K562 (cell line): ENCODE measurements around the gene PI4KA. TPM values are rescaled to one million over a fixed set of nuclear protein-coding genes. Genes with fewer than 3 reads are reported as not detected.

Experiments used
- ATAC-seq: fragments of 200-7000 bp; cut with Tn5 transposase; 3 replicates; pipeline ENCODE4 v1.9.1; 2020; ENCODE audit warnings: moderate library complexity
- BruUV-seq: library from RNA; stranded (reverse); fragments of 400-500 nt; replicated peaks from 2 replicates; lab custom pipeline; 2021; lab: Mats Ljungman, UMichigan
- CTCF ChIA-PET: fragments of 300-600 bp; formaldehyde crosslinking; extraction: SDS; loops from one replicate; lab custom pipeline; 2021; ENCODE audit warnings: low intra/inter-chr PET ratio; lab: Yijun Ruan, JAX
- POLR2A ChIA-PET: fragments of 300-600, 350-650 bp; sonication (Branson Sonifier 250); formaldehyde crosslinking; extraction: SDS; loops from one replicate; lab custom pipeline; 2021; ENCODE audit warnings: antibody characterized with exemption, inconsistent platforms; lab: Yijun Ruan, JAX
- DNase-seq, 4 experiments: peaks; one replicate each; pipeline versions ENCODE4 v3.0.0 to v3.0.0-alpha.2; 2011 to 2018; ENCODE audit warnings: low spot score in 3 of 4, mixed read lengths in 3 of 4; ENCODE audit errors: extremely low read depth in 1 of 4
- FAIRE-seq: peaks from 2 replicates; lab custom pipeline; 2011; peaks lifted over from hg19 to GRCh38; lab: Jason Lieb, UNC
- H2AFZ ChIP-seq: 2 replicates; pipeline ENCODE4 v1.6.0; 2011; ENCODE audit warnings: low read depth, low read length, control low read depth, inconsistent platforms
- H3K27ac ChIP-seq: fragments of 200-600 bp; 3 replicates; pipeline ENCODE4 v1.8.0; 2011; ENCODE audit warnings: low read depth, mild to moderate bottlenecking, control low read depth, inconsistent platforms, low read length, moderate library complexity, mixed read lengths; ENCODE audit errors: extremely low read depth
- H3K27me3 ChIP-seq, 2 experiments: fragments of 300-600 bp in 1 of 2; 2 replicates in 1 of 2; 3 replicates in 1 of 2; pipeline versions ENCODE4 v1.6.0 to v1.8.0; 2011; ENCODE audit warnings: inconsistent platforms in 2 of 2, low read length in 2 of 2, mild to moderate bottlenecking in 1 of 2, mixed read lengths in 1 of 2, moderate library complexity in 1 of 2; ENCODE audit not compliant: control insufficient read depth in 2 of 2, insufficient read depth in 2 of 2
- H3K36me3 ChIP-seq: fragments of 300-600 bp; 3 replicates; pipeline ENCODE4 v1.8.0; 2011; ENCODE audit warnings: mild to moderate bottlenecking, low read length, inconsistent platforms; ENCODE audit not compliant: control insufficient read depth, insufficient read depth
- H3K4me1 ChIP-seq, 2 experiments: fragments of 200-600 bp in 1 of 2; replicated peaks in 1 of 2; 2 replicates in 1 of 2; 3 replicates in 1 of 2; pipeline versions ENCODE4 v1.5.1 to v1.8.0; 2011; ENCODE audit warnings: inconsistent platforms in 2 of 2, low read length in 2 of 2, mild to moderate bottlenecking in 1 of 2, mixed read lengths in 1 of 2, moderate library complexity in 1 of 2; ENCODE audit not compliant: control insufficient read depth in 2 of 2, insufficient read depth in 2 of 2
- H3K4me2 ChIP-seq: 2 replicates; pipeline ENCODE4 v1.6.1; 2011; ENCODE audit warnings: low read length, control low read depth, inconsistent platforms, mixed read lengths; ENCODE audit not compliant: insufficient read depth
- H3K4me3 ChIP-seq: fragments of 200-600 bp; sonication (generic), shearing (Covaris generic); 2 replicates; pipeline ENCODE4 v1.5.1; 2016; ENCODE audit warnings: control low read depth, inconsistent platforms
- H3K79me2 ChIP-seq: fragments of 200-600 bp; 3 replicates; pipeline ENCODE4 v1.8.0; 2011; ENCODE audit warnings: low read length, inconsistent platforms; ENCODE audit not compliant: control insufficient read depth, insufficient read depth
- H3K9ac ChIP-seq, 2 experiments: 2 replicates each; pipeline versions ENCODE4 v1.6.0 to v1.6.1; 2011; ENCODE audit warnings: low read depth in 2 of 2, low read length in 2 of 2, control low read depth in 1 of 2, inconsistent platforms in 1 of 2, mild to moderate bottlenecking in 1 of 2, mixed read lengths in 1 of 2; ENCODE audit not compliant: insufficient read depth in 1 of 2
- H3K9me1 ChIP-seq: one replicate; pipeline ENCODE4 v1.6.0; 2011; ENCODE audit warnings: inconsistent platforms, mild to moderate bottlenecking, low read length, moderate library complexity; ENCODE audit not compliant: control insufficient read depth, insufficient read depth
- H3K9me3 ChIP-seq: replicated peaks from 2 replicates; pipeline ENCODE4 v1.5.1; 2011; ENCODE audit warnings: low read depth, low read length, inconsistent platforms; ENCODE audit not compliant: control insufficient read depth, insufficient read depth
- H4K20me1 ChIP-seq: replicated peaks from 2 replicates; pipeline ENCODE4 v1.6.1; 2011; ENCODE audit warnings: low read length, inconsistent platforms, mixed read lengths; ENCODE audit not compliant: control insufficient read depth, insufficient read depth
- ARHGAP35 ChIP-seq: fragments of 450-650 bp; IDR thresholded peaks from 2 replicates; pipeline ENCODE4 v1.6.1; 2018; ENCODE audit not compliant: partially characterized antibody
- CBX3 ChIP-seq, 2 experiments: IDR thresholded peaks; 1 replicate in 1 of 2; 2 replicates in 1 of 2; pipeline ENCODE4 v1.6.1; 2012; ENCODE audit warnings: inconsistent platforms in 2 of 2, low read length in 2 of 2, borderline replicate concordance in 1 of 2, control low read depth in 1 of 2
- CHD1 ChIP-seq: fragments of 200-600 bp; sonication (generic); IDR thresholded peaks from one replicate; pipeline ENCODE4 v1.6.1; 2012; ENCODE audit warnings: mild to moderate bottlenecking, moderate library complexity, low read length, inconsistent platforms
- GATA2 ChIP-seq: sonication (generic); formaldehyde crosslinking; IDR thresholded peaks from 2 replicates; pipeline ENCODE4 v1.4.0; 2020; ENCODE audit warnings: mild to moderate bottlenecking, missing genetic modification reagents
- MED1 ChIP-seq: sonication (generic); formaldehyde crosslinking; IDR thresholded peaks from 2 replicates; pipeline ENCODE4 v1.8.1; 2023; ENCODE audit warnings: missing genetic modification reagents, borderline replicate concordance
- NCOR1 ChIP-seq: fragments of 450-650 bp; IDR thresholded peaks from 2 replicates; pipeline ENCODE4 v1.6.1; 2016; ENCODE audit warnings: mild to moderate bottlenecking, moderate library complexity
- NELFE ChIP-seq: IDR thresholded peaks from 2 replicates; pipeline ENCODE4 v1.6.1; 2011; ENCODE audit warnings: mild to moderate bottlenecking; ENCODE audit not compliant: insufficient read depth, insufficient read length
- PHF8 ChIP-seq: fragments of 200-600 bp; sonication (generic); IDR thresholded peaks from 2 replicates; pipeline ENCODE4 v1.6.1; 2012; ENCODE audit warnings: mixed run types, mild to moderate bottlenecking, inconsistent platforms, low read length, moderate library complexity, borderline replicate concordance
- SRSF9 ChIP-seq: fragments of 200-400 bp; formaldehyde crosslinking; IDR thresholded peaks from 2 replicates; pipeline ENCODE4 v1.6.1; 2017; ENCODE audit warnings: low read depth, low read length, borderline replicate concordance
- TSC22D4 ChIP-seq: fragments of 450-650 bp; IDR thresholded peaks from 2 replicates; pipeline ENCODE4 v1.6.1; 2016; ENCODE audit warnings: missing genetic modification characterization, missing biosample characterization, control low read depth
- ZC3H4 ChIP-seq: sonication (generic); formaldehyde crosslinking; IDR thresholded peaks from 2 replicates; pipeline ENCODE4 v1.9.0; 2021; ENCODE audit warnings: missing genetic modification reagents, borderline replicate concordance
- ZNF12 ChIP-seq: sonication (generic); formaldehyde crosslinking; IDR thresholded peaks from 2 replicates; pipeline ENCODE4 v1.4.0; 2020; ENCODE audit warnings: mild to moderate bottlenecking, missing genetic modification reagents
- ZNF212 ChIP-seq: fragments of 450-650 bp; formaldehyde crosslinking; IDR thresholded peaks from 2 replicates; pipeline ENCODE4 v1.4.0; 2020; ENCODE audit warnings: mild to moderate bottlenecking
- ZNF436 ChIP-seq: fragments of 250-450, 450-650 bp; sonication (Bioruptor Pico); formaldehyde crosslinking; IDR thresholded peaks from 2 replicates; pipeline ENCODE4 v1.7.0; 2020; ENCODE audit warnings: mild to moderate bottlenecking
- ZNF668 ChIP-seq: fragments of 250-450 bp; sonication (Bioruptor Pico); IDR thresholded peaks from 2 replicates; pipeline ENCODE4 v1.8.0; 2022; ENCODE audit warnings: mild to moderate bottlenecking, inconsistent platforms
- WGBS: fragments of 100-300 bp; shearing (Covaris generic); methylation state at CpG from one replicate; pipeline ENCODE4 v1.1.6; 2016; ENCODE audit warnings: low coverage, mixed read lengths; ENCODE audit not compliant: insufficient coverage; ENCODE audit errors: missing lambda C conversion rate; 5-methylcytosine and 5-hydroxymethylcytosine counted together
- in situ Hi-C: fragments of 300-500 bp; cut with MboI; formaldehyde crosslinking; loops from 4 replicates; pipeline ENCODE4 v1.15.0; 2018; ENCODE audit warnings: inconsistent platforms, mixed read lengths
- intact Hi-C: fragments of 100-400 bp; cut with micrococcal nuclease; formaldehyde crosslinking; loops from 2 replicates; pipeline ENCODE4 v1.14.2; 2022
- polyA plus RNA-seq, 8 experiments: library from polyadenylated mRNA; depleted of rRNA in 4 of 8; stranded (reverse) in 5 of 8; unstranded in 3 of 8; fragments of >200 nt; fragmentation: Nextera tagmentation in 2 of 8; fragmentation: Illumina TruSeq in 1 of 8; extraction: Ambion mirVana in 2 of 8; extraction: Trizol in 1 of 8; gene quantifications; 2 replicates each; pipeline versions ENCODE4 v1.2.1 to v1.2.3, GENCODE V29; 2011 to 2014; ENCODE audit warnings: inconsistent platforms in 1 of 8, missing spikeins in 1 of 8
- total RNA-seq, 7 experiments: library from RNA; depleted of rRNA in 6 of 7; stranded (reverse); fragments of >200 nt in 6 of 7; fragmentation: Illumina TruSeq in 2 of 7; extraction: Trizol in 2 of 7; gene quantifications; 2 replicates each; pipeline versions ENCODE4 v1.2.1 to v1.2.3, GENCODE V29; 2011 to 2021; ENCODE audit warnings: low replicate concordance in 1 of 7
- TF ChIP-seq, protein P1 (sequence below): sonication (generic); formaldehyde crosslinking; IDR thresholded peaks from 2 replicates; pipeline ENCODE4 v1.8.0; 2022; ENCODE audit warnings: missing genetic modification reagents, mild to moderate bottlenecking, borderline replicate concordance
- TF ChIP-seq, protein P2 (sequence below): sonication (generic); formaldehyde crosslinking; IDR thresholded peaks from 2 replicates; pipeline ENCODE4 v1.8.1; 2023; ENCODE audit warnings: mild to moderate bottlenecking, missing genetic modification reagents
- TF ChIP-seq, protein P3 (sequence below): sonication (generic); formaldehyde crosslinking; IDR thresholded peaks from 2 replicates; pipeline ENCODE4 v1.8.0; 2022; ENCODE audit warnings: mild to moderate bottlenecking, missing genetic modification reagents, borderline replicate concordance

PI4KA gene
- total and polyA plus RNA-seq, 9 of the 15 experiments (the other 6 are each of a cell fraction or from before 2014, with no cell fraction given), result 7.3 to 187 (median 84.7) TPM

DNA sequence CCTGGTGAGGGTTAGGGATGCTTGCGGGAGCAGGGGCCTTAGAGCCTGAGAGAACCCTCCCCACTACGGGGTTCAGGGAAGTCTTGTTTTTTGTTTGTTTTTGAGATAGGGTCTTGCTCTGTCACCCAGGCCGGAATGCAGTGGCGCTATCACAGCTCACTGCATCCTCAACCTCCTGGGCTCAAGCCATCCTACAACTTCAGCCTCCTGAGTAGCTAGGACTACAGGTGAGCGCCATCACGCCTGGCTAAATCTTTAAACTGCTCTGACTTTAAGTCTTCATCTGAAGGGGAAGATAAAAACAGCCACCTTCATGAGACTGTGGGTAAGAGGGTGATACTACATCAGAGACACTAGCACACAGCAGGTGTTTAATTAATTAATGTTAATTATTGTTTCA lies 56.2 kb downstream of the PI4KA start:
- CTCF ChIA-PET, result interaction anchor here (3.8 kb wide), 1 partner anchor 83 kb away, joined by 27 read pairs; no protein-coding TSS in a partner anchor
- Histone ChIP-seq H3K79me2 (no peaks in the 10 kb centered on the region), H3K9me3 (no peaks in the 10 kb centered on the region), H3K4me3 (no peak overlapping the region), H4K20me1 (peaks cover 7% of the 10 kb centered on the region; the same call in 1 of the 2 replicates), H3K9ac (no peak overlapping the region), H2AFZ (no peak overlapping the region), H3K4me1 (peaks cover 3 to 11% of the 10 kb centered on the region in 2 experiments; a peak in 3 of 5 replicates), H3K27ac (no peak overlapping the region), H3K27me3 (no peaks in the 10 kb centered on the region), H3K9me1 (no peaks in the 10 kb centered on the region), H3K36me3 (peaks cover 93% of the 10 kb centered on the region), H3K4me2 (no peak overlapping the region)
- POLR2A ChIA-PET, result interaction anchor here (1.4 to 15.3 kb wide), 3 partner anchors 9 to 24 kb away, joined by 3 to 172 read pairs (median 4); no protein-coding TSS in a partner anchor
- intact Hi-C loops, result loop anchor here (5.0 kb wide), 1 partner anchor 200 kb away; the partner anchor contains the start of gene THAP7
- TF ChIP-seq ZNF668, result no peak
- no peak for TF ChIP-seq CHD1
- no peak for TF ChIP-seq ARHGAP35
- TF ChIP-seq ZNF12 (CRISPR knock-in tag), result no peak
- no peak for TF ChIP-seq GATA2
- TF ChIP-seq CBX3 (IDR thresholded peaks at IDR 0.05; ENCODE audit: borderline replicate concordance in 1 of 2, low read length in 2 of 2), result no peak
- no peak for TF ChIP-seq NELFE
- TF ChIP-seq, protein P1, sequence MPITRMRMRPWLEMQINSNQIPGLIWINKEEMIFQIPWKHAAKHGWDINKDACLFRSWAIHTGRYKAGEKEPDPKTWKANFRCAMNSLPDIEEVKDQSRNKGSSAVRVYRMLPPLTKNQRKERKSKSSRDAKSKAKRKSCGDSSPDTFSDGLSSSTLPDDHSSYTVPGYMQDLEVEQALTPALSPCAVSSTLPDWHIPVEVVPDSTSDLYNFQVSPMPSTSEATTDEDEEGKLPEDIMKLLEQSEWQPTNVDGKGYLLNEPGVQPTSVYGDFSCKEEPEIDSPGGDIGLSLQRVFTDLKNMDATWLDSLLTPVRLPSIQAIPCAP, result 0 out of 2 replicates have a peak, but pooled peaks have one; percentile 15
- TF ChIP-seq ZC3H4, result peak; percentile 81; the same call in 1 of the 2 replicates
- TF ChIP-seq, protein P2, sequence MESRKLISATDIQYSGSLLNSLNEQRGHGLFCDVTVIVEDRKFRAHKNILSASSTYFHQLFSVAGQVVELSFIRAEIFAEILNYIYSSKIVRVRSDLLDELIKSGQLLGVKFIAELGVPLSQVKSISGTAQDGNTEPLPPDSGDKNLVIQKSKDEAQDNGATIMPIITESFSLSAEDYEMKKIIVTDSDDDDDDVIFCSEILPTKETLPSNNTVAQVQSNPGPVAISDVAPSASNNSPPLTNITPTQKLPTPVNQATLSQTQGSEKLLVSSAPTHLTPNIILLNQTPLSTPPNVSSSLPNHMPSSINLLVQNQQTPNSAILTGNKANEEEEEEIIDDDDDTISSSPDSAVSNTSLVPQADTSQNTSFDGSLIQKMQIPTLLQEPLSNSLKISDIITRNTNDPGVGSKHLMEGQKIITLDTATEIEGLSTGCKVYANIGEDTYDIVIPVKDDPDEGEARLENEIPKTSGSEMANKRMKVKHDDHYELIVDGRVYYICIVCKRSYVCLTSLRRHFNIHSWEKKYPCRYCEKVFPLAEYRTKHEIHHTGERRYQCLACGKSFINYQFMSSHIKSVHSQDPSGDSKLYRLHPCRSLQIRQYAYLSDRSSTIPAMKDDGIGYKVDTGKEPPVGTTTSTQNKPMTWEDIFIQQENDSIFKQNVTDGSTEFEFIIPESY (CRISPR knock-in tag), result no peak
- no peak for TF ChIP-seq SRSF9
- TF ChIP-seq ZNF212 (CRISPR knock-in tag), result no peak
- 0 out of 2 replicates have a peak, but pooled peaks have one; percentile 55 for TF ChIP-seq MED1 (CRISPR knock-in tag)
- TF ChIP-seq PHF8, result 0 out of 2 replicates have a peak, but pooled peaks have one; percentile 13
- TF ChIP-seq NCOR1, result no peak
- TF ChIP-seq TSC22D4 (tag), result no peak
- no peak for TF ChIP-seq ZNF436 (CRISPR knock-in tag)
- TF ChIP-seq, protein P3, sequence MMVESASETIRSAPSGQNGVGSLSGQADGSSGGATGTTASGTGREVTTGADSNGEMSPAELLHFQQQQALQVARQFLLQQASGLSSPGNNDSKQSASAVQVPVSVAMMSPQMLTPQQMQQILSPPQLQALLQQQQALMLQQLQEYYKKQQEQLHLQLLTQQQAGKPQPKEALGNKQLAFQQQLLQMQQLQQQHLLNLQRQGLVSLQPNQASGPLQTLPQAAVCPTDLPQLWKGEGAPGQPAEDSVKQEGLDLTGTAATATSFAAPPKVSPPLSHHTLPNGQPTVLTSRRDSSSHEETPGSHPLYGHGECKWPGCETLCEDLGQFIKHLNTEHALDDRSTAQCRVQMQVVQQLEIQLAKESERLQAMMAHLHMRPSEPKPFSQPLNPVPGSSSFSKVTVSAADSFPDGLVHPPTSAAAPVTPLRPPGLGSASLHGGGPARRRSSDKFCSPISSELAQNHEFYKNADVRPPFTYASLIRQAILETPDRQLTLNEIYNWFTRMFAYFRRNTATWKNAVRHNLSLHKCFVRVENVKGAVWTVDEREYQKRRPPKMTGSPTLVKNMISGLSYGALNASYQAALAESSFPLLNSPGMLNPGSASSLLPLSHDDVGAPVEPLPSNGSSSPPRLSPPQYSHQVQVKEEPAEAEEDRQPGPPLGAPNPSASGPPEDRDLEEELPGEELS (CRISPR knock-in tag), result no peak
- in situ Hi-C loops, result no loop called here
- no TSS peak for BruUV-seq
- FAIRE-seq (no peak), ATAC-seq (no peak), DNase-seq (no peak)
- 73% methylated on average over 6 of the region's 6 CpGs for WGBS
